ENCODE measurements around the gene RNF10.

The RNF10 gene

DNA sequence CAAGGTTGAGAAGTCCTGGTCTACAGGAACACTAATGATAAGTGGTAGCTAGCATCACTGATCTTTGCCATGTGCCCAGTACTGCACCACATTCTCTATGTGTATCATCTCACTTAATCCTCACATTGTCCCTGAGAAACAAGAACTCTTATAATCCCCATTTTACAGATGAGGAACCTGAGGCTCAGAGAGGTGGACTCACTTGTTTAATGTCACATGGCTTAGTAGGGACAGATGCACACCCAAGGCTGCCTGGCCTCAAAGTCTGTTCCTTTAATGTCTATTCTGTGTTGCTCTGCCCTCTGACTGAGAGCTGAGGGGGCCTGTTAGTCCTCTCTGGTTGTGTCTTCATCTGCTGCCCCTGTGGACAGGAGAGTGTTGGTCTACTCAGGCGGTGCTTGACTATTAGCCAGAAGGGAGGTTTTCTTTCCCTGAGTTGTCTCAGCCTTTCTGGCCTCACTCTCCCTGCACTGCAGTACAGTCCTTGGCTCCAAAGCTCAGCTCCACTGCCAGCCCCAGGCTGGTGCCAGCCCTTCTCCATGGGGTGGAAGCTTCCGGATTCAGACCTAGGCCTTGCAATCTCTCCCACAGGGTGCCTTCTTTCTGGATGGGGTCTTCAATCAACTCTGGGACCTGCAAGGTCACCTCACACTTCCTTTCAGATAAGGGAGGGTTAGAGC, 43.2 kb upstream of the RNF10 start:
- Histone ChIP-seq H3K36me3 (ENCODE audit: insufficient read depth, low read length) (no peaks in the 10 kb centered on the region), H2AFZ (ENCODE audit: low read length) (no peak overlapping the region), H4K20me1 (ENCODE audit: insufficient read depth, low read length) (no peaks in the 10 kb centered on the region), H3K27ac (ENCODE audit: low read depth, low read length, poor library complexity, severe bottlenecking) (no peak overlapping the region), H3F3A (ENCODE audit: insufficient read depth, low read length) (no peaks in the 10 kb centered on the region; the same call in 1 of the 2 replicates), H3K4me1 (ENCODE audit: insufficient read depth, low read length, severe bottlenecking) (peaks cover 18% of the 10 kb centered on the region), H3K4me2 (ENCODE audit: low read length) (no peak overlapping the region), H3K79me2 (ENCODE audit: insufficient read depth, low read length) (no peaks in the 10 kb centered on the region), H3K4me3 (ENCODE audit: low read depth, low read length, poor library complexity, severe bottlenecking) (no peak overlapping the region), H3K9ac (ENCODE audit: low read length) (no peak overlapping the region), H3K9me2 (ENCODE audit: low read depth, low read length) (no peaks in the 10 kb centered on the region), H3K9me3 (ENCODE audit: low read length) (no peaks in the 10 kb centered on the region), H3K27me3 (ENCODE audit: insufficient read depth, low read length) (no peaks in the 10 kb centered on the region)
- TF ChIP-seq, protein P1, sequence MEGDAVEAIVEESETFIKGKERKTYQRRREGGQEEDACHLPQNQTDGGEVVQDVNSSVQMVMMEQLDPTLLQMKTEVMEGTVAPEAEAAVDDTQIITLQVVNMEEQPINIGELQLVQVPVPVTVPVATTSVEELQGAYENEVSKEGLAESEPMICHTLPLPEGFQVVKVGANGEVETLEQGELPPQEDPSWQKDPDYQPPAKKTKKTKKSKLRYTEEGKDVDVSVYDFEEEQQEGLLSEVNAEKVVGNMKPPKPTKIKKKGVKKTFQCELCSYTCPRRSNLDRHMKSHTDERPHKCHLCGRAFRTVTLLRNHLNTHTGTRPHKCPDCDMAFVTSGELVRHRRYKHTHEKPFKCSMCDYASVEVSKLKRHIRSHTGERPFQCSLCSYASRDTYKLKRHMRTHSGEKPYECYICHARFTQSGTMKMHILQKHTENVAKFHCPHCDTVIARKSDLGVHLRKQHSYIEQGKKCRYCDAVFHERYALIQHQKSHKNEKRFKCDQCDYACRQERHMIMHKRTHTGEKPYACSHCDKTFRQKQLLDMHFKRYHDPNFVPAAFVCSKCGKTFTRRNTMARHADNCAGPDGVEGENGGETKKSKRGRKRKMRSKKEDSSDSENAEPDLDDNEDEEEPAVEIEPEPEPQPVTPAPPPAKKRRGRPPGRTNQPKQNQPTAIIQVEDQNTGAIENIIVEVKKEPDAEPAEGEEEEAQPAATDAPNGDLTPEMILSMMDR (IDR thresholded peaks at IDR 0.05; ENCODE audit: low read length): no peak
- TF ChIP-seq EZH2 (IDR thresholded peaks at IDR 0.05; ENCODE audit: borderline replicate concordance, low read length): no peak

DNA sequence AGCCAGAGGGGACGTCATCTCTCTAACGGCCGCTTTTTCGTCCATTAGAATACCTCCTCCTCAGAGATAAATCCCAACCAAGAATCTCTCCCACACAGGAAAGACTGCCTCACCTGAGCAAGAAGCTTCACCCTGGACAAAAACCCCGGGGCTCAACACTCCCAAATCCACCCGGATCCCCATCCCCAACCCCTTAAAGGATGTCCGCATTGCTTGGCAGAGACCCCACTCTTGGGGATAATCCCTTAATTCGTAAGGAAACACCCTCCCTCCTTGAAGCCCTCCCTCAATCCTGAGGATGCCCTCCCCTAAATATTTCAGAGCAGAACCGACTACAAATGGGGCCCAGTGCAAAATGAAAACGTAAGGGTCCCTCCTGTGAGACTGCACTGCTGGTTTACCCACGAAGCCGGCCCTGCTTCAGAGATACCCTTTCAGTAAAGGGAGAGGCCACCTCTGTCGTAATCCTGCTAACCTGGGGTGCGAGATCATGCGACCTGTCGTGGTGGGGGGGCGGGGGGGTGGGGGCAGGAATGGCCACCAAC, 38.9 kb upstream of the RNF10 start:
- Histone ChIP-seq H3K36me3 (ENCODE audit: insufficient read depth, low read length) (peaks cover 24% of the 10 kb centered on the region), H4K20me1 (ENCODE audit: insufficient read depth, low read length) (no peaks in the 10 kb centered on the region), H3K9me3 (ENCODE audit: low read length) (no peaks in the 10 kb centered on the region), H3K4me1 (ENCODE audit: insufficient read depth, low read length, severe bottlenecking) (peaks cover 23% of the 10 kb centered on the region), H3F3A (ENCODE audit: insufficient read depth, low read length) (peaks cover 4% of the 10 kb centered on the region), H3K27ac (ENCODE audit: low read depth, low read length, poor library complexity, severe bottlenecking) (peak overlapping the region; percentile 37), H2AFZ (ENCODE audit: low read length) (no peak overlapping the region), H3K79me2 (ENCODE audit: insufficient read depth, low read length) (peaks cover 19% of the 10 kb centered on the region), H3K4me3 (ENCODE audit: low read depth, low read length, poor library complexity, severe bottlenecking) (peak overlapping the region; percentile 98), H3K9me2 (ENCODE audit: low read depth, low read length) (no peaks in the 10 kb centered on the region), H3K27me3 (ENCODE audit: insufficient read depth, low read length) (no peaks in the 10 kb centered on the region), H3K9ac (ENCODE audit: low read length) (peak overlapping the region; percentile 86), H3K4me2 (ENCODE audit: low read length) (peak overlapping the region; percentile 100)
- TF ChIP-seq EZH2 (IDR thresholded peaks at IDR 0.05; ENCODE audit: borderline replicate concordance, low read length): no peak
- TF ChIP-seq, protein P1 (IDR thresholded peaks at IDR 0.05; ENCODE audit: low read length): no peak

DNA sequence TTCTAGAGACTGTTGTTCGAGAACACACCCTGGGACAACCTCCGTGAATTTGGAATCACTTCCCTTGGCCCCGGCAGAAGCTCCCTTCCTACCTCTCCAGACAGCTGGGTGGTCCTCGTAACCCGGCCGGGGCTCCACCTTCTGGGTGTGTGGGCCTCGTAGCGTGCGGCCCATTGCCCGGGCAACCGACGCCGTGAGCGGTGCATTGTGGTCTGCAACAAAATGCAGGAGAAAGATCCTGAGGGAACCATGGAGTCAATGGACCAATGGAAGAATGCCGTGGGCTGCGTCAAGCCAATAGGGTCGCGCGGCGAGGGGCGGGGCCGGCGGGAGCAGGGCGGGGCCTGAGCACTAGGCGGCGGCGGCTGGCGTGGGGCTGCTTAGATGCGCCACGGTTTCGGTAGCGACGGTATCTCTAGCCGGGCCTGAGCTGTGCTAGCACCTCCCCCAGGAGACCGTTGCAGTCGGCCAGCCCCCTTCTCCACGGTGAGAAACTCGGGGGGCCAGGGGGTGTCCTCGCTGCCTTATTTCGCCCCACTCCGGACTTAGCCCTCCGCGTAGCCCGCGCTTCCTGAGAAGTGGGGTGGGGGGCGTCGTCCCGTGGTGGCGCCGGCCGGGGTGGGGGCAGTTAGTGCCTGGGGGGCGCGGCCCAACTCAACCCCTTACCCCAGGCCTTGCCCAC, 38.3 kb upstream of the RNF10 start, which contains the start of gene DYNLL1:
Gene DYNLL1, plus strand, starts transcription at position 383 of the 682 bp plus-strand sequence. CDS start 309 bp downstream, outside the sequence.
- Histone ChIP-seq H3F3A (ENCODE audit: insufficient read depth, low read length) (peaks cover 4% of the 10 kb centered on the region), H3K36me3 (ENCODE audit: insufficient read depth, low read length) (peaks cover 29% of the 10 kb centered on the region), H3K9ac (ENCODE audit: low read length) (peak within 1 kb of the TSS; percentile 92), H4K20me1 (ENCODE audit: insufficient read depth, low read length) (no peaks in the 10 kb centered on the region), H3K27ac (ENCODE audit: low read depth, low read length, poor library complexity, severe bottlenecking) (peak within 1 kb of the TSS; percentile 81), H3K4me1 (ENCODE audit: insufficient read depth, low read length, severe bottlenecking) (peaks cover 23% of the 10 kb centered on the region), H3K9me2 (ENCODE audit: low read depth, low read length) (no peaks in the 10 kb centered on the region), H3K9me3 (ENCODE audit: low read length) (no peaks in the 10 kb centered on the region), H3K27me3 (ENCODE audit: insufficient read depth, low read length) (no peaks in the 10 kb centered on the region), H3K79me2 (ENCODE audit: insufficient read depth, low read length) (peaks cover 19% of the 10 kb centered on the region), H3K4me3 (ENCODE audit: low read depth, low read length, poor library complexity, severe bottlenecking) (peak within 1 kb of the TSS; percentile 98), H3K4me2 (ENCODE audit: low read length) (peak within 1 kb of the TSS; percentile 100), H2AFZ (ENCODE audit: low read length) (no peak within 1 kb of the TSS)
- no peak for TF ChIP-seq EZH2 (IDR thresholded peaks at IDR 0.05; ENCODE audit: borderline replicate concordance, low read length)
- TF ChIP-seq, protein P1 (IDR thresholded peaks at IDR 0.05; ENCODE audit: low read length): no peak

All from OCI-LY1 (cell line).